ENCODE measurements around the gene PRPF6. TPM values are rescaled to one million over a fixed set of nuclear protein-coding genes. Genes with fewer than 3 reads are reported as not detected.

Gene PRPF6
- total and polyA plus RNA-seq, 2 donors (not counting 3 experiments of a cell fraction or from before 2014, with no cell fraction given): 35.3 to 67.4 TPM

DNA sequence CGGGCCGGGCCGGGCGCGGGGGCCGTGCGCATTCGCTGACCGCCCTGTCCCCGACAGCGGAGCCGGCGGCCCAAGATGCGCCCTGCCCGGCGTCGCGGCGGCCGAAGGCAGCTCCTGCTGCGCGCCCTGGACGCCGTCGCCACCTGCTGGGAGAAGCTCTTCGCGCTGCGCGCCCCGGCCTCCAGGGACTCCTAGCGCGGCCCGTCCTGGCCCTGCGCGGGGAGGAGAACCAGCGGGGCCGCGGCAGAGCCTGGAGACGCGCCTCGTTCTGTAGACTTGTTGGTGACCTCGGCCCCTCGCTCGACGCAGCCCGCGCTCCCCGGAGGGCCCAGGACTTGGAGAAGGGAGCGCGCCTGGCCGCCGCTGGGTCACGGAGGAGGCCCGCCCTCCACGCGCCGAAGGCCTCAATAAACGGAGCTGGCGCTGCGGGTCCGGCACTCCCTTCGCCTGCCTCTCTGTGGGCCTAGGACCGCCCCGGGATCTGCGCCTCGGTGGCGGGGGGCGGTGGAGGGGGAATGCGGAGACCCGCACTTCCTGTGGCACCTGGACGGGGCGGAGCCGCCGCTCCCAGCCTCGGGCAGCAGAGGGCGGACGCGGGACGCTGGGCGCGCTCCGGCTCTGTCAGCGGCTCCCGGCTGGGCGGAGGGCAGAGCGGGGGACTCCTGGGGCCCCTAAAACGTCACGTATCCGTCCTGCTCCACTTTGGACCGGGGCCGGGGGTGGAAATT, 57.8 kb downstream of the PRPF6 start:
- H3K9ac ChIP-seq (replicated peaks; ENCODE audit: extremely low read depth, insufficient read depth, low read length): peak overlapping the region; percentile 51
- ChIA-PET POLR2A (interaction anchor here (0.6 to 2.3 kb wide), 8 partner anchors 10 to 45 kb away, joined by 3 to 21 read pairs (median 6); partner anchors contain the start of genes SOX18 and TCEA2), CTCF (interaction anchor here (0.6 to 7.5 kb wide), 30 partner anchors 8 to 1597 kb away, joined by 3 to 412 read pairs (median 5); partner anchors contain the start of genes LKAAEAR1, OPRL1, PRPF6 and PTK6)
- DNase-seq (ENCODE audit: low read depth, low spot score) (peak; percentile 96), FAIRE-seq (no peak)
- no peaks in the 10 kb centered on the region for H3K79me2 ChIP-seq (ENCODE audit: control insufficient read depth, insufficient read depth, low read length)
- H3K4me3 ChIP-seq (replicated peaks in 1 of 3; ENCODE audit: insufficient read depth in 1 of 3, low read depth in 1 of 3, low read length in 3 of 3): peak overlapping the region in 2 of 3 experiments; percentile 46 to 65
- TF ChIP-seq, protein P1, sequence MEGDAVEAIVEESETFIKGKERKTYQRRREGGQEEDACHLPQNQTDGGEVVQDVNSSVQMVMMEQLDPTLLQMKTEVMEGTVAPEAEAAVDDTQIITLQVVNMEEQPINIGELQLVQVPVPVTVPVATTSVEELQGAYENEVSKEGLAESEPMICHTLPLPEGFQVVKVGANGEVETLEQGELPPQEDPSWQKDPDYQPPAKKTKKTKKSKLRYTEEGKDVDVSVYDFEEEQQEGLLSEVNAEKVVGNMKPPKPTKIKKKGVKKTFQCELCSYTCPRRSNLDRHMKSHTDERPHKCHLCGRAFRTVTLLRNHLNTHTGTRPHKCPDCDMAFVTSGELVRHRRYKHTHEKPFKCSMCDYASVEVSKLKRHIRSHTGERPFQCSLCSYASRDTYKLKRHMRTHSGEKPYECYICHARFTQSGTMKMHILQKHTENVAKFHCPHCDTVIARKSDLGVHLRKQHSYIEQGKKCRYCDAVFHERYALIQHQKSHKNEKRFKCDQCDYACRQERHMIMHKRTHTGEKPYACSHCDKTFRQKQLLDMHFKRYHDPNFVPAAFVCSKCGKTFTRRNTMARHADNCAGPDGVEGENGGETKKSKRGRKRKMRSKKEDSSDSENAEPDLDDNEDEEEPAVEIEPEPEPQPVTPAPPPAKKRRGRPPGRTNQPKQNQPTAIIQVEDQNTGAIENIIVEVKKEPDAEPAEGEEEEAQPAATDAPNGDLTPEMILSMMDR (IDR thresholded peaks at IDR 0.05; ENCODE audit: extremely low read depth in 1 of 2, insufficient read depth in 1 of 2, low read depth in 1 of 2, low read length in 2 of 2): peak; percentile 55 to 85
- TF ChIP-seq POLR2AphosphoS5 (IDR thresholded peaks at IDR 0.05; ENCODE audit: insufficient read depth, low read depth, low read length): peak; percentile 78
- no peak for TF ChIP-seq MYC (IDR thresholded peaks at IDR 0.05; ENCODE audit: low read depth, low read length)
- TF ChIP-seq, protein P2, sequence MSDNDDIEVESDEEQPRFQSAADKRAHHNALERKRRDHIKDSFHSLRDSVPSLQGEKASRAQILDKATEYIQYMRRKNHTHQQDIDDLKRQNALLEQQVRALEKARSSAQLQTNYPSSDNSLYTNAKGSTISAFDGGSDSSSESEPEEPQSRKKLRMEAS (IDR thresholded peaks at IDR 0.05; ENCODE audit: insufficient read depth, insufficient read length): no peak
- peak overlapping the region; percentile 25 for H3K27ac ChIP-seq (ENCODE audit: insufficient read depth, low read depth, low read length)
- no peaks in the 10 kb centered on the region for H3K9me1 ChIP-seq (replicated peaks; ENCODE audit: control insufficient read depth, extremely low read depth, insufficient read depth, low read length)
- H3K4me1 ChIP-seq (ENCODE audit: control insufficient read depth, extremely low read depth, insufficient read depth, low read length): peaks cover 42% of the 10 kb centered on the region
- H3K4me2 ChIP-seq (ENCODE audit: insufficient read depth, low read length): peak overlapping the region; percentile 48
- TSS peak; percentile 6 for BruUV-seq (replicated peaks)
- H4K20me1 ChIP-seq (replicated peaks; ENCODE audit: control insufficient read depth, extremely low read depth, insufficient read depth, low read length): no peaks in the 10 kb centered on the region
- peak overlapping the region; percentile 43 for H2AFZ ChIP-seq (ENCODE audit: low read depth, low read length)
- H3K27me3 ChIP-seq (ENCODE audit: control insufficient read depth in 2 of 2, insufficient read depth in 2 of 2, low read length in 2 of 2): no peaks in the 10 kb centered on the region
- intact Hi-C loops (cut with micrococcal nuclease) (loop anchor here (1.0 kb wide), 5 partner anchors 9 to 82 kb away; partner anchors contain the start of gene PRPF6), dilution Hi-C loops (cut with MboI; ENCODE audit: extremely low pct_ligation_motif_present, low sequenced_read_pairs) (no loop called here)
- H3K36me3 ChIP-seq (ENCODE audit: control insufficient read depth in 2 of 2, extremely low read depth in 1 of 2, insufficient read depth in 2 of 2, low read length in 2 of 2): no peaks in the 10 kb centered on the region
- H3K9me3 ChIP-seq (replicated peaks; ENCODE audit: control insufficient read depth, insufficient read depth, low read length): no peaks in the 10 kb centered on the region
